GM21619 (cell line): ENCODE results near the gene RSU1.

Source experiments
- ATAC-seq: cut with Tn5 transposase; IDR thresholded peaks from one replicate; pipeline ENCODE4 v1.9.1; 2021; ENCODE audit not compliant: unreplicated experiment

Gene RSU1

GRCh38 chr10:16745061-16745460 is 72.2 kb downstream of the RSU1 start:
- ATAC-seq: no peak

- ATAC-seq: no peak
Measured at GRCh38 chr10:16742165-16742960, 74.9 kb downstream of the RSU1 start.

- no peak for ATAC-seq
Measured at GRCh38 chr10:16741540-16741939, 75.7 kb downstream of the RSU1 start.

GRCh38 chr10:16737420-16737819 is 79.8 kb downstream of the RSU1 start:
- ATAC-seq: no peak

GRCh38 chr10:16735671-16736070 is 81.6 kb downstream of the RSU1 start:
- ATAC-seq: no peak

- ATAC-seq: no peak
Measured at GRCh38 chr10:16732376-16732775, 84.8 kb downstream of the RSU1 start.

- ATAC-seq: no peak
Measured at GRCh38 chr10:16728266-16728665, 89.0 kb downstream of the RSU1 start.

GRCh38 chr10:16727666-16728065 is 89.6 kb downstream of the RSU1 start:
- ATAC-seq: no peak

GRCh38 chr10:16724509-16724908 is 92.7 kb downstream of the RSU1 start:
- ATAC-seq: no peak

- no peak for ATAC-seq
Measured at GRCh38 chr10:16720812-16721211, 96.4 kb downstream of the RSU1 start.

GRCh38 chr10:16717622-16718395 is 99.4 kb downstream of the RSU1 start:
- ATAC-seq: no peak

GRCh38 chr10:16716051-16716450 is 101.2 kb downstream of the RSU1 start:
- ATAC-seq: no peak

- no peak for ATAC-seq
Measured at GRCh38 chr10:16713290-16713689, 103.9 kb downstream of the RSU1 start.

GRCh38 chr10:16712883-16713282 is 104.3 kb downstream of the RSU1 start:
- no peak for ATAC-seq

- no peak for ATAC-seq
Measured at GRCh38 chr10:16700331-16700730, 116.9 kb downstream of the RSU1 start.

GRCh38 chr10:16699435-16700057 is 117.7 kb downstream of the RSU1 start:
- ATAC-seq: no peak

GRCh38 chr10:16698461-16698860 is 118.8 kb downstream of the RSU1 start:
- no peak for ATAC-seq

- no peak for ATAC-seq
Measured at GRCh38 chr10:16690417-16690816, 126.8 kb downstream of the RSU1 start.

GRCh38 chr10:16689696-16690095 is 127.5 kb downstream of the RSU1 start:
- no peak for ATAC-seq

- no peak for ATAC-seq
Measured at GRCh38 chr10:16689227-16689626, 128.0 kb downstream of the RSU1 start.

GRCh38 chr10:16686054-16686902 is 130.9 kb downstream of the RSU1 start:
- ATAC-seq: no peak
